T-cell (primary cell): Measurements from ENCODE around the gene NENF. TPM values are rescaled to one million over a fixed set of nuclear protein-coding genes. Genes with fewer than 3 reads are reported as not detected.

Experiments used
- ATAC-seq, 4 experiments: fragments of 200-7000 bp in 3 of 4; fragments of 150-1000 bp in 1 of 4; cut with Tn5 transposase; replicated peaks in 1 of 4; 1 replicate in 3 of 4; 2 replicates in 1 of 4; pipeline ENCODE4 v1.10.0; 2021; ENCODE audit warnings: moderate library complexity in 3 of 4, mild to moderate bottlenecking in 2 of 4, moderate number of reproducible peaks in 1 of 4
- CTCF ChIA-PET, 2 donors: fragments of 300-600 bp; sonication (Branson Sonifier 250); formaldehyde crosslinking; loops; one replicate each; lab custom pipeline; 2022; ENCODE audit warnings: antibody characterized with exemption in 2 of 2; lab: Charles Lee
- POLR2A ChIA-PET, 2 donors: fragments of 300-600 bp; sonication (Branson Sonifier 250); formaldehyde crosslinking; loops; one replicate each; lab custom pipeline; 2022; ENCODE audit warnings: antibody characterized with exemption in 2 of 2; lab: Charles Lee
- DNase-seq, 35 experiments: peaks; one replicate each; pipeline versions ENCODE4 v3.0.0 to v3.0.0-alpha.2; 2013 to 2023
- H3K27ac ChIP-seq: one replicate; pipeline ENCODE4 v1.5.1; 2013; ENCODE audit warnings: low read length
- H3K27me3 ChIP-seq, 2 experiments: replicated peaks in 1 of 2; 1 replicate in 1 of 2; 2 replicates in 1 of 2; pipeline versions ENCODE4 v1.6.1 to v1.7.0; 2013; ENCODE audit warnings: low read length in 1 of 2, mixed read lengths in 1 of 2; ENCODE audit not compliant: control insufficient read depth in 2 of 2, insufficient read depth in 2 of 2; ENCODE audit errors: extremely low read depth in 1 of 2
- H3K36me3 ChIP-seq, 2 donors: 1 replicate in 1 of 2; 2 replicates in 1 of 2; pipeline versions ENCODE4 v1.6.1 to v1.7.0; 2013; ENCODE audit warnings: low read length in 1 of 2; ENCODE audit not compliant: control insufficient read depth in 2 of 2, insufficient read depth in 1 of 2; ENCODE audit errors: extremely low read depth in 1 of 2
- H3K4me1 ChIP-seq, 2 experiments: 1 replicate in 1 of 2; 2 replicates in 1 of 2; pipeline versions ENCODE4 v1.6.1 to v1.7.0; 2013; ENCODE audit warnings: low read length in 2 of 2, mixed read lengths in 1 of 2; ENCODE audit not compliant: insufficient read depth in 2 of 2, control insufficient read depth in 1 of 2; ENCODE audit errors: extremely low read depth in 1 of 2
- H3K4me3 ChIP-seq, 2 donors: 1 replicate in 1 of 2; 2 replicates in 1 of 2; pipeline versions ENCODE4 v1.5.1 to v1.7.0; 2013; ENCODE audit warnings: mild to moderate bottlenecking in 2 of 2, low read length in 1 of 2, moderate library complexity in 1 of 2; ENCODE audit not compliant: control insufficient read depth in 1 of 2; ENCODE audit errors: extremely low read depth in 1 of 2
- H3K9me3 ChIP-seq: 2 replicates; pipeline ENCODE4 v1.7.0; 2013
- H3K27ac Mint-ChIP-seq, 2 donors: one replicate each; pipeline ENCODE4 v1.8.0; 2020 to 2021; ENCODE audit warnings: mild to moderate bottlenecking in 2 of 2, mixed read lengths in 2 of 2
- H3K27me3 Mint-ChIP-seq, 2 donors: one replicate each; pipeline ENCODE4 v1.8.0; 2021 to 2022; ENCODE audit warnings: mixed read lengths in 2 of 2
- H3K36me3 Mint-ChIP-seq: one replicate; pipeline ENCODE4 v1.8.0; 2021; ENCODE audit warnings: mixed read lengths
- H3K4me1 Mint-ChIP-seq, 3 donors: one replicate each; pipeline ENCODE4 v1.8.0; 2020 to 2022; ENCODE audit warnings: mixed read lengths in 3 of 3, mild to moderate bottlenecking in 1 of 3
- H3K4me3 Mint-ChIP-seq, 3 donors: one replicate each; pipeline ENCODE4 v1.8.0; 2020 to 2022; ENCODE audit warnings: mild to moderate bottlenecking in 3 of 3, mixed read lengths in 3 of 3, moderate library complexity in 3 of 3
- H3K9me3 Mint-ChIP-seq, 3 donors: one replicate each; pipeline ENCODE4 v1.8.0; 2020 to 2022; ENCODE audit warnings: mixed read lengths in 3 of 3
- WGBS: methylation state at CpG from one replicate; pipeline ENCODE4 v1.1.5; 2013; ENCODE audit warnings: missing lambda C conversion rate; ENCODE audit not compliant: insufficient coverage; 5-methylcytosine and 5-hydroxymethylcytosine counted together
- total RNA-seq, 35 experiments: library from RNA in 6 of 35; stranded (reverse) in 6 of 35; fragments of 120-200 nt in 1 of 35; gene quantifications; one replicate each; pipeline versions ENCODE4 v1.2.1 to v1.2.4 and lab custom pipeline; 2013 to 2026

The NENF gene
- total RNA-seq, 5 donors from 2014 or later (not counting 1 experiment from before 2014, with no cell fraction given) = 17.4 to 29.3 (median 25.9) TPM

DNA sequence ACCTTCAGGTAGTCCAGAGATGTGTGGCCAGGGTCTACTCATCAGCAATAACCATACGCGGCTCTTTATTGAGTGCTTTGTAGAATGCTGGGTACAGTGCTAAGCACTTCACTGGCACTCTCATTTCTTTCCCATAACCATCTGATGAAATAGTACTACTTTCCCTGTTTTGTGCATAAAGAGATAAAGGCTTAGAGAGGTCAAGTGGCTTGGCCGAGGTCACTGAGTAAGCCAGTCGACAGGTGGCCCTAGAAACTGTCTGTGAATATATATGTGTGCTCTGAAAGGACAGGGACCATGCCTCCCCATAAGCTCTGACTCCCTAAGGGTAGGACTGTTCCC, 52.8 kb downstream of the NENF start:
- no peak for ATAC-seq

DNA sequence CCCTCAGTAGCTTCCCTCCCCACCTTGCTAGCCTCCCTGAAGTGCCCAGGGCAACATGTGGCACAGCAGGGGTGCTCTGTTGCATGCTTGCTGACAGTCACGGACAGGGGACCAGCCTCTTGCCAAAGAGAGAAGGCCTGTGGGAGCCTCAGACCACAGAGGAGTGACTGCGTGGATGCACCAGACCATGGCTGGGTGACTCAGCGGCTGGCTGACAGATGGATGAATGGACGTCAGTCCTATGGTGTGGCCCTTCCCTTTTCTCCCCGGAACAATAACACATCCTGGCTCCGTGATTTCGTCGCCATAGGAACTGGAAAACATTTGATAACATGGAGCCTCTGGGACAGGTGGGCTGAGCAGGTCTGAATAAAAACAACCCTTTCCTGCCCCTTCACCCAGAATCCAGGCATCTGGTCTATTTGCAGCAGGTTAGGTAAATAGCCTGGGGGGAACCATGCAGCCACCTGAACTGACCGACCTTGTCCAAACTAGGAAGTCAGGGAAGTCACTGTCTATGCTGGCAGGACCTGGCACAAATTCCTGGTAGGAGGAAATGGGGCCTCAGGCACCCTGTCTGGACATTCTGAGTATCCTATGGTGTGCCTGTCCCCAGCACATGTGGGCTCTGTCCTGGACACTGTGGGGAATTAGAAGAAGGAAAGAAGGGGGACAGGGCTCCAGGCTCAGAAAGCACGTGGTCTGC, 53.3 kb downstream of the NENF start:
- no peaks in the 10 kb centered on the region for H3K4me1 Mint-ChIP-seq
- ChIA-PET CTCF (no interaction called here), POLR2A (no interaction called here)
- 69% methylated on average over 4 of the region's 10 CpGs for WGBS
- no peak overlapping the region for H3K27ac ChIP-seq
- peak in 2 of 35 experiments; percentile 11 to 41 for DNase-seq
- no peak for ATAC-seq
- H3K27me3 ChIP-seq = peaks cover 0 to 17% of the 10 kb centered on the region in 2 experiments
- H3K27ac Mint-ChIP-seq = no peak overlapping the region
- H3K36me3 Mint-ChIP-seq = no peaks in the 10 kb centered on the region
- peaks cover 0 to 2% of the 10 kb centered on the region in 2 experiments for H3K4me1 ChIP-seq
- H3K36me3 ChIP-seq = no peaks in the 10 kb centered on the region
- no peak overlapping the region for H3K4me3 Mint-ChIP-seq
- H3K9me3 ChIP-seq = no peaks in the 10 kb centered on the region
- H3K27me3 Mint-ChIP-seq = peaks cover 0 to 8% of the 10 kb centered on the region in 2 donors
- H3K4me3 ChIP-seq = no peak overlapping the region
- no peaks in the 10 kb centered on the region for H3K9me3 Mint-ChIP-seq

More for the DNA sequence above, 52.8 kb downstream of the NENF start:
- no peaks in the 10 kb centered on the region for H3K36me3 ChIP-seq
- no peak overlapping the region for H3K4me3 Mint-ChIP-seq
- no peaks in the 10 kb centered on the region for H3K9me3 ChIP-seq
- POLR2A ChIA-PET = no interaction called here
- no peak overlapping the region for H3K27ac Mint-ChIP-seq
- H3K27me3 ChIP-seq = peaks cover 0 to 17% of the 10 kb centered on the region in 2 experiments
- no peaks in the 10 kb centered on the region for H3K36me3 Mint-ChIP-seq
- no peak overlapping the region for H3K27ac ChIP-seq
- no peak for DNase-seq
- no peaks in the 10 kb centered on the region for H3K4me1 Mint-ChIP-seq
- CTCF ChIA-PET = no interaction called here
- no CpG with 5 or more reads among the region's 4 CpGs for WGBS
- H3K9me3 Mint-ChIP-seq = no peaks in the 10 kb centered on the region
- no peak overlapping the region for H3K4me3 ChIP-seq
- peaks cover 0 to 11% of the 10 kb centered on the region in 2 donors for H3K27me3 Mint-ChIP-seq
- H3K4me1 ChIP-seq = peaks cover 0 to 2% of the 10 kb centered on the region in 2 experiments

DNA sequence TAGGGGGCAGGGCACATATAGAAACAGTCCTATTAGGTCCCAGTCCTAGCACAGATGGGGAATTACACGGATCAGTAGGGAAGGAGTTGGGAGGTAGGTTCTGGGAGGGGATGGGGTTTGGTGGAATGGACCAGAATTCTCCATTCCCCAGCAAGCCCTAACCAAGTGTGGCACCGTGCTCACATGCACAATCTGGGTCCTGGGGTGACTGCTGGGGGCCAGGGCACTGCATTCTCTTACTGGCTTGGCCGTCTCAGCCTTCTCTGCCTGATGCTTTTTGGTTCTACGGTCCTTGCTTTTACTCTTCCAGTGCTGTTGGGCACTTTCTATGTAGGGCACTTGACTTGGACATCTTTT, 53.9 kb downstream of the NENF start:
- no peak for DNase-seq
- H3K27ac Mint-ChIP-seq = no peak overlapping the region

DNA sequence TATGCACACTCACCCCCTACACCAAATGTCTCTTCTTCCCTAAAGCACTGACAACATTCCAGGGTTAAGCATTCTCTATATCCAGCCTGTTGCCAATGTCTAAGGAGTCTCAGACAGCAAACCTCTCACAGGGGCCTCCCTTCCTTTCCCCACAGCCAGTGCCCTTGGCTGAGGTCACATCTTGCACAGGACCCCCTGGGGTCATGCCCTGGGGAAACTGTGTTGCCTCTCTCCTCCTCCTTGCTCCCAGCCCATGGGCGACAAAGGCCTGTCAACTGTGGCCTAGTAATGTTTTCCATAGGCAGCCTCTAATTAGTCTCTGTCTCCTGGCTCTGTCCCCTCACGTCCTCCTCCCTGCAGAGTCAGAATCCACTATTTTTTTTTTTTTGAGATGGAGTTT, 54.6 kb downstream of the NENF start:
- Histone ChIP-seq H3K27me3 (peaks cover 0 to 17% of the 10 kb centered on the region in 2 experiments), H3K27ac (no peak overlapping the region), H3K4me1 (no peaks in the 10 kb centered on the region), H3K36me3 (no peaks in the 10 kb centered on the region), H3K4me3 (no peak overlapping the region), H3K9me3 (no peaks in the 10 kb centered on the region)
- no peak overlapping the region for H3K27ac Mint-ChIP-seq
- H3K9me3 Mint-ChIP-seq = no peaks in the 10 kb centered on the region
- DNase-seq = no peak
- H3K4me3 Mint-ChIP-seq = no peak overlapping the region
- ATAC-seq = no peak
- H3K4me1 Mint-ChIP-seq = no peaks in the 10 kb centered on the region
- ChIA-PET POLR2A (no interaction called here), CTCF (no interaction called here)
- H3K27me3 Mint-ChIP-seq = peaks cover 5 to 8% of the 10 kb centered on the region in 2 donors
- 80% methylated on average over 1 of the region's 2 CpGs for WGBS
- no peaks in the 10 kb centered on the region for H3K36me3 Mint-ChIP-seq

More for the DNA sequence above, 53.9 kb downstream of the NENF start:
- H3K4me1 ChIP-seq = peaks cover 0 to under 1% of the 10 kb centered on the region in 2 experiments
- ChIA-PET CTCF (no interaction called here), POLR2A (no interaction called here)
- H3K27ac ChIP-seq = no peak overlapping the region
- no peaks in the 10 kb centered on the region for H3K9me3 Mint-ChIP-seq
- H3K4me1 Mint-ChIP-seq = no peaks in the 10 kb centered on the region
- 67% methylated on average over 2 of the region's 4 CpGs for WGBS
- peaks cover 0 to 17% of the 10 kb centered on the region in 2 experiments for H3K27me3 ChIP-seq
- H3K36me3 Mint-ChIP-seq = no peaks in the 10 kb centered on the region
- H3K36me3 ChIP-seq = no peaks in the 10 kb centered on the region
- H3K9me3 ChIP-seq = no peaks in the 10 kb centered on the region
- peaks cover 5 to 10% of the 10 kb centered on the region in 2 donors for H3K27me3 Mint-ChIP-seq
- H3K4me3 Mint-ChIP-seq = no peak overlapping the region
- H3K4me3 ChIP-seq = no peak overlapping the region
- ATAC-seq = no peak

DNA sequence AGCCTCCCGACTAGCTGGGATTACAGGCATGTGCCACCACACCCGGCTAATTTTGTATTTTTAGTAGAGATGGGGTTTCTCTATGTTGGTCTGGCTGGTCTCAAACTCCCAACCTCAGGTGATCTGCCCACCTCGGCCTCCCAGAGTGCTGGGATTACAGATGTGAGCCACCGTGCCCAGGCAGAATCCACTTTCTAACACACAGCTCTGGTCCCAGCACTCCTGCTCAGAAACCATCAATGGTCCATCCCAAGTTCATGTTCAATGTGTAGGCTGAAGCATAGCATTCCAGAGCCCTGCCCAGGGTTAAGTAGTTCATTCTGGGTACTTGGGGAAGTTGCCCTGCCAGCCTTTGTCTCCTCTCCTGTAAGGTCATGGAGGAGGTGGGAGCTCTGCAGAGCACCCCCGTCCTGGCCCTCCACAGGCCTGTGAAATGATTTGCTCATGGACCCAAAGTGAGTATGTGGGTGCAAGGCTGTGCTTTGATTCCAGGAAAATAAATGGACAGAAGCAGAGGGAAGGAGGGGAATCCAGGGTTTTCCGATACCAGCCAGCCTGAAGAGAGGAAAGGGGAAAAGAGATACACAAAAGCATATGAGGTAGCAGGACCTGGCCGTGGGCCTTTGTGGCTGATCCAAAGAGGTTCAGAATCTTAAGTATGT, 55.2 kb downstream of the NENF start:
- CTCF ChIA-PET = no interaction called here
- no peak for DNase-seq
- Mint-ChIP-seq H3K9me3 (no peaks in the 10 kb centered on the region), H3K36me3 (no peaks in the 10 kb centered on the region), H3K4me1 (no peaks in the 10 kb centered on the region), H3K4me3 (no peak overlapping the region), H3K27me3 (peaks cover 5 to 8% of the 10 kb centered on the region in 2 donors), H3K27ac (no peak overlapping the region)
- Histone ChIP-seq H3K27me3 (peaks cover 0 to 13% of the 10 kb centered on the region in 2 experiments), H3K36me3 (no peaks in the 10 kb centered on the region), H3K27ac (no peak overlapping the region), H3K4me1 (no peaks in the 10 kb centered on the region), H3K9me3 (no peaks in the 10 kb centered on the region), H3K4me3 (no peak overlapping the region)
- 82% methylated on average over 6 of the region's 7 CpGs for WGBS
- POLR2A ChIA-PET = no interaction called here
- ATAC-seq = no peak

DNA sequence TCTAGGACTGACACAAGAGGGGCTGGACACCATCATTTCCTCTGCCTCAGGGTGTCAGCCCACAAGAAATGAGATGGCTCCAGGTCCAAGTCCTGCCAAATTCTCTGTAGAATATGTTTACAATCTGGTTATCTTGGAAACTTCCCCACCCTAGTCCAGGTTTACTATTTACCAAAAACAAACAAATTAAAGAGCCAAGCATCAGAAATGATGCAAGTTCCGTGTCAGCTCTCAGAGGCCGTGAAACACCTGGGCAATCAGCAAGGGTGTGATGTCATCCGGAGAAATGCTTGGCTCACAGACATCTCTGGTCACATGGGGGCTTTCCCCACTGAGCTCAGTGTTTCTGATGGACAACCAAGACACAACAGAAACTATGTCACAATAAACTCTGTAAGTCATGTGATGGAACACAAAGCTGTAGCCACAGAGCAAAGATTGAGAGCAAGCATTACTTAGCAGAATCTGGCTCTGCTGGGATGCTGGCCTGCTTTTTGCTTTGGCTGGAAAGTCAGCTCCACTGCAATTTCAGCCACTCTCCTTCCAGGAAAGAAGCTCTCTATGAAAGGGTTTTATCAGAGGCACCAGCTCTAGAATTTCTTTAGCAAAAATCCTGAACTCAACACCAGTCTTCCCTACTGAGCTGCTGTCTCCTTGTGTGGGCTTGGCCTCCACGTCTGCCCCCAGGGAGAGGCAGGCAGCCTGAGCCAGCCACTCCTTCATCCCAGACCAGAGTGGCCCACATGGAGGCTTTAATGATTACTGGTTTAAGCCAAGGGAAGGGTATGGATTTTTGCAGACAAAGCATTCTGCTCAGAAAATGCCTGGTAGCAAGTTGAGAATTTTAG, 55.9 kb downstream of the NENF start:
- no peak for ATAC-seq
- CTCF ChIA-PET = interaction anchor here in 1 of 2 donors (0.6 to 0.9 kb wide), 2 partner anchors 11 to 12 kb away, joined by 3 read pairs; no protein-coding TSS in a partner anchor
- POLR2A ChIA-PET = no interaction called here
- Histone ChIP-seq H3K4me3 (no peak overlapping the region), H3K27me3 (peaks cover 0 to 9% of the 10 kb centered on the region in 2 experiments), H3K36me3 (no peaks in the 10 kb centered on the region), H3K9me3 (no peaks in the 10 kb centered on the region), H3K4me1 (no peaks in the 10 kb centered on the region), H3K27ac (no peak overlapping the region)
- H3K27me3 Mint-ChIP-seq = peaks cover 5 to 8% of the 10 kb centered on the region in 2 donors
- no peak overlapping the region for H3K4me3 Mint-ChIP-seq
- no peaks in the 10 kb centered on the region for H3K9me3 Mint-ChIP-seq
- DNase-seq = peak in 2 of 35 experiments; percentile 14 to 29
- no peaks in the 10 kb centered on the region for H3K4me1 Mint-ChIP-seq
- 65% methylated on average over 3 of the region's 4 CpGs for WGBS
- no peaks in the 10 kb centered on the region for H3K36me3 Mint-ChIP-seq
- H3K27ac Mint-ChIP-seq = no peak overlapping the region
